A549 (cell line): ENCODE data around the gene APAF1. TPM values are rescaled to one million over a fixed set of nuclear protein-coding genes. Genes with fewer than 3 reads are reported as not detected.

Experiments
- ATAC-seq, 2 experiments: fragments of 200-7000 bp in 1 of 2; fragments of >200 bp in 1 of 2; cut with Nextera tagmentation in 1 of 2; cut with Tn5 transposase in 1 of 2; 3 replicates each; pipeline versions ENCODE4 v1.8.0 to v1.9.1; 2018 to 2020; ENCODE audit warnings: mild to moderate bottlenecking in 1 of 2, moderate library complexity in 1 of 2
- CTCF ChIA-PET: fragments of 300-600 bp; sonication (Branson Sonifier 250); formaldehyde crosslinking; extraction: SDS; loops from one replicate; lab custom pipeline; 2021; ENCODE audit warnings: antibody characterized with exemption, inconsistent platforms; lab: Yijun Ruan, JAX
- POLR2A ChIA-PET: fragments of 350-600 bp; formaldehyde crosslinking; extraction: SDS; loops from one replicate; lab custom pipeline; 2021; ENCODE audit warnings: antibody characterized with exemption, inconsistent platforms; lab: Yijun Ruan, JAX
- DNase-seq, 2 experiments: peaks; one replicate each; pipeline versions ENCODE4 v3.0.0 to v3.0.0-alpha.2; 2011 to 2016; ENCODE audit warnings: low read depth in 1 of 2, low spot score in 1 of 2
- FAIRE-seq: peaks from 2 replicates; lab custom pipeline; 2011; peaks lifted over from hg19 to GRCh38; lab: Jason Lieb, UNC
- H3K27ac ChIP-seq, 2 experiments: fragments of >200 bp; sonication (Bioruptor Twin); formaldehyde crosslinking; 3 replicates each; pipeline ENCODE4 v1.5.1; 2016 to 2017
- H3K4me1 ChIP-seq: fragments of >200 bp; sonication (Bioruptor Twin); formaldehyde crosslinking; 3 replicates; pipeline ENCODE4 v1.6.1; 2016
- H3K4me2 ChIP-seq: fragments of >200 bp; sonication (Bioruptor Twin); formaldehyde crosslinking; 3 replicates; pipeline ENCODE4 v1.6.1; 2016
- H3K4me3 ChIP-seq: fragments of >200 bp; sonication (Bioruptor Twin); formaldehyde crosslinking; 3 replicates; pipeline ENCODE4 v1.5.1; 2016
- H3K9me3 ChIP-seq: fragments of >200 bp; sonication (Bioruptor Twin); formaldehyde crosslinking; 3 replicates; pipeline ENCODE4 v1.6.1; 2016
- CBX2 ChIP-seq: fragments of 200-600 bp; sonication (generic); IDR thresholded peaks from 2 replicates; pipeline ENCODE4 v1.6.1; 2016; ENCODE audit warnings: low read depth, mild to moderate bottlenecking, borderline replicate concordance
- CEBPB ChIP-seq, 2 experiments: fragments of >200 bp in 1 of 2; sonication (Bioruptor Twin) in 1 of 2; formaldehyde crosslinking in 1 of 2; IDR thresholded peaks; 2 replicates each; pipeline ENCODE4 v1.6.1; 2012 to 2016
- CHD4 ChIP-seq: fragments of 200-600 bp; sonication (generic); IDR thresholded peaks from 2 replicates; pipeline ENCODE4 v1.6.1; 2016; ENCODE audit warnings: antibody characterized with exemption, mild to moderate bottlenecking, borderline replicate concordance
- EHMT2 ChIP-seq: fragments of 200-600 bp; sonication (generic); IDR thresholded peaks from 2 replicates; pipeline ENCODE4 v1.6.1; 2016; ENCODE audit warnings: antibody characterized with exemption, low read depth, mild to moderate bottlenecking, moderate library complexity
- EP300 ChIP-seq, 2 experiments: fragments of >200 bp; sonication (Bioruptor Twin); formaldehyde crosslinking; IDR thresholded peaks; 2 replicates in 1 of 2; 3 replicates in 1 of 2; pipeline ENCODE4 v1.6.1; 2016 to 2017
- FOSB ChIP-seq: fragments of 250-450 bp; sonication (Bioruptor Pico); IDR thresholded peaks from 2 replicates; pipeline ENCODE4 v1.5.0; 2020; ENCODE audit warnings: mild to moderate bottlenecking, moderate library complexity
- HDAC2 ChIP-seq: fragments of 200-600 bp; sonication (generic); IDR thresholded peaks from 2 replicates; pipeline ENCODE4 v1.6.1; 2016
- HEYL ChIP-seq: fragments of 250-450 bp; sonication (Bioruptor Pico); IDR thresholded peaks from 2 replicates; pipeline ENCODE4 v1.8.0; 2021; ENCODE audit warnings: mild to moderate bottlenecking, moderate library complexity
- HOXB13 ChIP-seq: fragments of 250-450 bp; sonication (Bioruptor Pico); IDR thresholded peaks from 2 replicates; pipeline ENCODE4 v1.5.0; 2020; ENCODE audit warnings: low read depth, mild to moderate bottlenecking, moderate library complexity
- JUN ChIP-seq, 2 experiments: fragments of >200 bp; sonication (Bioruptor Twin); formaldehyde crosslinking; IDR thresholded peaks; 2 replicates in 1 of 2; 3 replicates in 1 of 2; pipeline ENCODE4 v1.6.1; 2016 to 2017
- JUNB ChIP-seq: fragments of >200 bp; sonication (Bioruptor Twin); formaldehyde crosslinking; IDR thresholded peaks from 2 replicates; pipeline ENCODE4 v1.6.1; 2016
- KDM5A ChIP-seq: fragments of 200-600 bp; sonication (generic); IDR thresholded peaks from 2 replicates; pipeline ENCODE4 v1.6.1; 2016; ENCODE audit warnings: antibody characterized with exemption, mild to moderate bottlenecking
- MAZ ChIP-seq: fragments of 150-350 bp; IDR thresholded peaks from 2 replicates; pipeline ENCODE4 v1.6.1; 2014; ENCODE audit warnings: antibody characterized with exemption, low read depth, low read length, borderline replicate concordance
- NR3C1 ChIP-seq: fragments of >200 bp; sonication (Bioruptor Twin); formaldehyde crosslinking; IDR thresholded peaks from 3 replicates; pipeline ENCODE4 v1.6.1; 2017
- RARB ChIP-seq: fragments of 250-450 bp; sonication (Bioruptor Pico); IDR thresholded peaks from 2 replicates; pipeline ENCODE4 v1.8.0; 2021; ENCODE audit warnings: mild to moderate bottlenecking, moderate library complexity
- RNF2 ChIP-seq: fragments of 200-600 bp; sonication (generic); IDR thresholded peaks from 2 replicates; pipeline ENCODE4 v1.6.1; 2016; ENCODE audit warnings: low read depth, mild to moderate bottlenecking, antibody characterized with exemption, moderate library complexity, borderline replicate concordance
- SMC3 ChIP-seq: fragments of >200 bp; sonication (Bioruptor Twin); formaldehyde crosslinking; IDR thresholded peaks from 3 replicates; pipeline ENCODE4 v1.6.1; 2018; ENCODE audit warnings: inconsistent platforms
- SREBF2 ChIP-seq: fragments of 450-650 bp; IDR thresholded peaks from 2 replicates; pipeline ENCODE4 v1.6.1; 2014; ENCODE audit warnings: mild to moderate bottlenecking, moderate library complexity
- TP53 ChIP-seq: fragments of 250-450 bp; sonication (Bioruptor Pico); IDR thresholded peaks from 2 replicates; pipeline ENCODE4 v1.5.0; 2021; ENCODE audit warnings: mild to moderate bottlenecking, moderate library complexity
- USF2 ChIP-seq: fragments of 450-650 bp; IDR thresholded peaks from 2 replicates; pipeline ENCODE4 v1.6.1; 2014; ENCODE audit warnings: antibody characterized with exemption
- ZC3H11A ChIP-seq: fragments of 450-650 bp; IDR thresholded peaks from 2 replicates; pipeline ENCODE4 v1.6.1; 2014; ENCODE audit warnings: antibody characterized with exemption, mild to moderate bottlenecking
- ZNF302 ChIP-seq: fragments of 250-450 bp; sonication (Bioruptor Pico); IDR thresholded peaks from 2 replicates; pipeline ENCODE4 v1.9.0; 2021; ENCODE audit warnings: inconsistent platforms, mild to moderate bottlenecking, moderate library complexity
- ZSCAN20 ChIP-seq: fragments of 250-450 bp; sonication (Bioruptor Pico); IDR thresholded peaks from 2 replicates; pipeline ENCODE4 v1.8.0; 2022; ENCODE audit warnings: mild to moderate bottlenecking, moderate library complexity
- WGBS: methylation state at CpG from one replicate; pipeline ENCODE4 v1.1.6; 2017; ENCODE audit errors: missing lambda C conversion rate; 5-methylcytosine and 5-hydroxymethylcytosine counted together
- polyA plus RNA-seq, 4 experiments: library from polyadenylated mRNA; depleted of rRNA in 3 of 4; stranded (reverse); fragments of >200 nt; fragmentation: RNase III in 1 of 4; extraction: RNeasy Plus Mini Kit Qiagen cat#74134 plus additional on column Dnase treatment in 1 of 4; gene quantifications; 2 replicates in 3 of 4; 3 replicates in 1 of 4; pipeline ENCODE4 v1.2.3, GENCODE V29; 2011 to 2017
- TF ChIP-seq, protein P1 (sequence below): fragments of >200 bp; sonication (Bioruptor Twin); formaldehyde crosslinking; IDR thresholded peaks from 3 replicates; pipeline ENCODE4 v1.5.1; 2016
- TF ChIP-seq, protein P2 (sequence below): IDR thresholded peaks from 2 replicates; pipeline ENCODE4 v1.6.1; 2012

Gene APAF1
- polyA plus RNA-seq, 2 of the 4 experiments (the other 2 are of a cell fraction), result 13.2 to 15.7 TPM

DNA sequence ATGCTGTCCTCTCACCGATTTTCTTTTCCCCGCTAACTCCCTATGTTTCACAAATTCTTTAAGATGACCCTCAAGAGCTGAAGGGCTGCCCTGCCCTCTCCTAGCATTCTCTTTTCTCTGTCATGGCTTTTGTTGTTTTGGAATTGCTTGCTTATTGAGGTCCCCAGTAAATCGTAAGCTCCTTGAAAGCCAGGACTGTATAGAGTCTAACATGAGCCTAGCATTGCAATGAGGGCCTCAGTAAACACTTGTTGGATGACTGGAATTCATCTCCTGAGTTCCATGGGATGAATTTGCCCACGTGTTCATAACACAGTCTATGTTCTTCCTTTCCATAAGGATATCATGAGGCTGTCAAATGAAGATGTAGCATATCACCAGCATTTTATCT lies 92.2 kb downstream of the APAF1 start (continued):
- TF ChIP-seq, protein P1, sequence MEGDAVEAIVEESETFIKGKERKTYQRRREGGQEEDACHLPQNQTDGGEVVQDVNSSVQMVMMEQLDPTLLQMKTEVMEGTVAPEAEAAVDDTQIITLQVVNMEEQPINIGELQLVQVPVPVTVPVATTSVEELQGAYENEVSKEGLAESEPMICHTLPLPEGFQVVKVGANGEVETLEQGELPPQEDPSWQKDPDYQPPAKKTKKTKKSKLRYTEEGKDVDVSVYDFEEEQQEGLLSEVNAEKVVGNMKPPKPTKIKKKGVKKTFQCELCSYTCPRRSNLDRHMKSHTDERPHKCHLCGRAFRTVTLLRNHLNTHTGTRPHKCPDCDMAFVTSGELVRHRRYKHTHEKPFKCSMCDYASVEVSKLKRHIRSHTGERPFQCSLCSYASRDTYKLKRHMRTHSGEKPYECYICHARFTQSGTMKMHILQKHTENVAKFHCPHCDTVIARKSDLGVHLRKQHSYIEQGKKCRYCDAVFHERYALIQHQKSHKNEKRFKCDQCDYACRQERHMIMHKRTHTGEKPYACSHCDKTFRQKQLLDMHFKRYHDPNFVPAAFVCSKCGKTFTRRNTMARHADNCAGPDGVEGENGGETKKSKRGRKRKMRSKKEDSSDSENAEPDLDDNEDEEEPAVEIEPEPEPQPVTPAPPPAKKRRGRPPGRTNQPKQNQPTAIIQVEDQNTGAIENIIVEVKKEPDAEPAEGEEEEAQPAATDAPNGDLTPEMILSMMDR, result no peak
- TF ChIP-seq, all 56 proteins: peak for 0

GRCh38 chr12:98738002-98738401 lies 92.9 kb downstream of the APAF1 start:
- DNase-seq, result no peak
- TF ChIP-seq TP53 (CRISPR knock-in tag) (no peak), SMC3 (no peak), HEYL (no peak), HDAC2 (no peak), ZC3H11A (no peak), RNF2 (no peak), NR3C1 (no peak), USF2 (no peak), ZNF302 (no peak), KDM5A (no peak)
- TF ChIP-seq, protein P2, sequence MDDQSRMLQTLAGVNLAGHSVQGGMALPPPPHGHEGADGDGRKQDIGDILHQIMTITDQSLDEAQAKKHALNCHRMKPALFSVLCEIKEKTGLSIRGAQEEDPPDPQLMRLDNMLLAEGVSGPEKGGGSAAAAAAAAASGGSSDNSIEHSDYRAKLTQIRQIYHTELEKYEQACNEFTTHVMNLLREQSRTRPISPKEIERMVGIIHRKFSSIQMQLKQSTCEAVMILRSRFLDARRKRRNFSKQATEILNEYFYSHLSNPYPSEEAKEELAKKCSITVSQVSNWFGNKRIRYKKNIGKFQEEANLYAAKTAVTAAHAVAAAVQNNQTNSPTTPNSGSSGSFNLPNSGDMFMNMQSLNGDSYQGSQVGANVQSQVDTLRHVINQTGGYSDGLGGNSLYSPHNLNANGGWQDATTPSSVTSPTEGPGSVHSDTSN, result no peak
- Histone ChIP-seq H3K27ac (no peak overlapping the region), H3K9me3 (no peaks in the 10 kb centered on the region), H3K4me2 (no peak overlapping the region), H3K4me1 (peaks cover 12% of the 10 kb centered on the region; the same call in 2 of the 3 replicates), H3K4me3 (no peak overlapping the region)
- FAIRE-seq, result no peak
- no peak for ATAC-seq
- CTCF ChIA-PET, result interaction anchor here (1.3 kb wide), 1 partner anchor 261 kb away, joined by 4 read pairs; no protein-coding TSS in a partner anchor
- POLR2A ChIA-PET, result no interaction called here
- WGBS, result 75% methylated on average over 3 of the region's 3 CpGs

DNA sequence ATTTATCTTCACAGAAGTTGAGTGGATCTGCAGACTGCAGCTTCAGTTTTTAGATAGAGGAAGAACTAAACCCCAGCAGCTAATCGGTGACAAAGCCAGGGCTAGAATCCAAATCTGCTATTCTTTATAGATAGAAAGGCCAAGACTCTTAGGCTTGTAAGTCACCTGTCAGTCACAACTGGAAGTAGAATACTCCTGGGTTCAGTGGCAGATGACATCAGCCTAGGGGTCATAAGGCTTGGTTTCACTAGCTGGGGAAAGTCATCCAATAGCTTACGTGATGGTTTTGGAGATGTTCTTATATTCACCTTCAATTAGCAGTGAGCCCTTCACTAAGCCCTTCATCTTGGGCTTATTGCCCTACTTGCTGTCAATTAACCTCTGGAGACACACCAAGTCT lies 93.4 kb downstream of the APAF1 start:
- FAIRE-seq (no peak), ATAC-seq (no peak), DNase-seq (no peak)
- ChIA-PET CTCF (interaction anchor here (0.7 to 1.6 kb wide), 4 partner anchors 10 to 260 kb away, joined by 3 to 7 read pairs (median 4); no protein-coding TSS in a partner anchor), POLR2A (no interaction called here)
- Histone ChIP-seq H3K9me3 (no peaks in the 10 kb centered on the region), H3K4me2 (no peak overlapping the region), H3K27ac (no peak overlapping the region), H3K4me1 (peaks cover 12% of the 10 kb centered on the region; the same call in 2 of the 3 replicates), H3K4me3 (no peak overlapping the region)
- 95% methylated on average over 2 of the region's 2 CpGs for WGBS
- TF ChIP-seq CHD4 (no peak), HOXB13 (CRISPR knock-in tag) (no peak), EHMT2 (no peak), CEBPB (IDR thresholded peaks at IDR 0.05) (no peak), ZSCAN20 (no peak), SREBF2 (no peak), JUNB (no peak), FOSB (CRISPR knock-in tag) (no peak), MAZ (no peak), EP300 (IDR thresholded peaks at IDR 0.05) (no peak), CBX2 (no peak), JUN (IDR thresholded peaks at IDR 0.05) (no peak), RARB (CRISPR knock-in tag) (no peak)
- TF ChIP-seq, protein P1, result no peak
